ENCODE measurements around the gene C1GALT1C1.

The C1GALT1C1 gene

DNA sequence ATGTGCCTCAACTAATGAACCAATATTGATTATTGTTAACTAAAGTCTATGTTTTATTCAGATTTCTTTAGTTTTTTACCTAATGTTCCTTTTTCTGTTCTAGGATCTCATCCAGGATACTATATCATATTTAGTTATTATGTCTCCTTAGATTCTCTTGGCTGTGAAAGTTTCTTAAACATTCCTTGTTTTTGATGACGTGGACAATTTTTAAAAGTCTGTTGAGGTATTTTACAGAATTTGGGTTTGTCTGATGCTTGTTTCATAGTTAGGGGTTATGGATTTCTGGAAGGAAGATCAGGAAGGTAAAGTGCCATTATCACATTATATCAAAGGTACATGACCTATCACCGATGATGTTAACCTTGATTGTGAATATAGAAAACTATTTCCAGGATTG lies 44.2 kb downstream of the C1GALT1C1 start:
- DNase-seq (ENCODE audit: low spot score): no peak
